ENCODE measurements around the gene NSMCE3. TPM values are rescaled to one million over a fixed set of nuclear protein-coding genes. Genes with fewer than 3 reads are reported as not detected.
"Not testable (repeated sequence)": the region's sequence is repeated elsewhere in the genome, so short reads cannot be mapped to it uniquely, and the experiment has no call there.

The NSMCE3 gene
- total RNA-seq, 1 donor from 2014 or later: 6.8 TPM

GRCh38 chr15:29226436-29227208 is 43.0 kb downstream of the NSMCE3 start:
- Histone ChIP-seq H3K27ac (replicated peaks) (no peak overlapping the region), H3K36me3 (no peaks in the 10 kb centered on the region), H3K4me1 (no peaks in the 10 kb centered on the region), H3K27me3 (ENCODE audit: low read depth) (peaks cover 64% of the 10 kb centered on the region), H3K9me3 (replicated peaks) (no peaks in the 10 kb centered on the region), H3K4me3 (no peak overlapping the region)
- DNase-seq: no peak
- intact Hi-C loops (cut with micrococcal nuclease): no loop called here
- TF ChIP-seq CTCF (IDR thresholded peaks at IDR 0.05; ENCODE audit: borderline replicate concordance): no peak

GRCh38 chr15:29225534-29226234 is 43.9 kb downstream of the NSMCE3 start:
- Histone ChIP-seq H3K9me3 (replicated peaks) (no peaks in the 10 kb centered on the region), H3K27me3 (ENCODE audit: low read depth) (peaks cover 60% of the 10 kb centered on the region), H3K4me3 (no peak overlapping the region), H3K36me3 (no peaks in the 10 kb centered on the region), H3K27ac (replicated peaks) (no peak overlapping the region), H3K4me1 (no peaks in the 10 kb centered on the region)
- TF ChIP-seq CTCF (IDR thresholded peaks at IDR 0.05; ENCODE audit: borderline replicate concordance): no peak
- intact Hi-C loops (cut with micrococcal nuclease): no loop called here
- no peak for DNase-seq

- H3K27ac ChIP-seq (replicated peaks); H3K9me3 ChIP-seq (replicated peaks); H3K4me3 ChIP-seq; H3K4me1 ChIP-seq; H3K36me3 ChIP-seq; intact Hi-C loops (cut with micrococcal nuclease); DNase-seq: not testable (repeated sequence)
- peaks cover 57% of the 10 kb centered on the region for H3K27me3 ChIP-seq (ENCODE audit: low read depth)
These were observed 44.6 kb downstream of the NSMCE3 start for GRCh38 chr15:29224987-29225363.

GRCh38 chr15:29224235-29224986 is 45.2 kb downstream of the NSMCE3 start:
- intact Hi-C loops (cut with micrococcal nuclease); H3K4me1 ChIP-seq: not testable (repeated sequence)
- peaks cover 51% of the 10 kb centered on the region for H3K27me3 ChIP-seq (ENCODE audit: low read depth)

GRCh38 chr15:29223640-29224039 is 46.0 kb downstream of the NSMCE3 start:
- Histone ChIP-seq H3K4me3 (no peak overlapping the region), H3K4me1 (no peaks in the 10 kb centered on the region), H3K27ac (replicated peaks) (no peak overlapping the region), H3K36me3 (no peaks in the 10 kb centered on the region), H3K27me3 (ENCODE audit: low read depth) (peaks cover 47% of the 10 kb centered on the region), H3K9me3 (replicated peaks) (no peaks in the 10 kb centered on the region)
- TF ChIP-seq CTCF (IDR thresholded peaks at IDR 0.05; ENCODE audit: borderline replicate concordance): no peak
- intact Hi-C loops (cut with micrococcal nuclease): no loop called here
- no peak for DNase-seq

More at GRCh38 chr15:29224235-29224986, 45.2 kb downstream of the NSMCE3 start:
- not testable (repeated sequence) for H3K4me3 ChIP-seq; H3K36me3 ChIP-seq; DNase-seq; H3K27ac ChIP-seq (replicated peaks); H3K9me3 ChIP-seq (replicated peaks)

GRCh38 chr15:29222129-29222853 is 47.3 kb downstream of the NSMCE3 start:
- no peaks in the 10 kb centered on the region for H3K36me3 ChIP-seq

More at GRCh38 chr15:29222129-29222853, 47.3 kb downstream of the NSMCE3 start:
- Histone ChIP-seq H3K4me1 (no peaks in the 10 kb centered on the region), H3K9me3 (replicated peaks) (no peaks in the 10 kb centered on the region), H3K27ac (replicated peaks) (no peak overlapping the region), H3K4me3 (no peak overlapping the region), H3K27me3 (ENCODE audit: low read depth) (peaks cover 44% of the 10 kb centered on the region)
- DNase-seq: no peak
- TF ChIP-seq CTCF (IDR thresholded peaks at IDR 0.05; ENCODE audit: borderline replicate concordance): no peak
- intact Hi-C loops (cut with micrococcal nuclease): no loop called here

Measured in left ventricle myocardium inferior (tissue), 1 donor.